Measurements from ENCODE around the gene RHCG. TPM values are rescaled to one million over a fixed set of nuclear protein-coding genes. Genes with fewer than 3 reads are reported as not detected.
A peak's percentile ranks its signal among the peaks of the same experiment; 100 is the strongest.

RHCG gene
- total RNA-seq, result not detected
- polyA plus RNA-seq (2013, experiment 1 of 2), result 0.11 TPM
- not detected for polyA plus RNA-seq (2013, experiment 2 of 2)
- long read RNA-seq, experiment 1, result 0 reads
- long read RNA-seq, experiment 2, partial matches to known transcripts, result 0 of 1 reads
- long read RNA-seq, experiment 2, other reads (novel, unspliced or antisense), result 0 of 1 reads
- long read RNA-seq, experiment 3, result 0 reads
- long read RNA-seq, experiment 4, result 0 reads

DNA sequence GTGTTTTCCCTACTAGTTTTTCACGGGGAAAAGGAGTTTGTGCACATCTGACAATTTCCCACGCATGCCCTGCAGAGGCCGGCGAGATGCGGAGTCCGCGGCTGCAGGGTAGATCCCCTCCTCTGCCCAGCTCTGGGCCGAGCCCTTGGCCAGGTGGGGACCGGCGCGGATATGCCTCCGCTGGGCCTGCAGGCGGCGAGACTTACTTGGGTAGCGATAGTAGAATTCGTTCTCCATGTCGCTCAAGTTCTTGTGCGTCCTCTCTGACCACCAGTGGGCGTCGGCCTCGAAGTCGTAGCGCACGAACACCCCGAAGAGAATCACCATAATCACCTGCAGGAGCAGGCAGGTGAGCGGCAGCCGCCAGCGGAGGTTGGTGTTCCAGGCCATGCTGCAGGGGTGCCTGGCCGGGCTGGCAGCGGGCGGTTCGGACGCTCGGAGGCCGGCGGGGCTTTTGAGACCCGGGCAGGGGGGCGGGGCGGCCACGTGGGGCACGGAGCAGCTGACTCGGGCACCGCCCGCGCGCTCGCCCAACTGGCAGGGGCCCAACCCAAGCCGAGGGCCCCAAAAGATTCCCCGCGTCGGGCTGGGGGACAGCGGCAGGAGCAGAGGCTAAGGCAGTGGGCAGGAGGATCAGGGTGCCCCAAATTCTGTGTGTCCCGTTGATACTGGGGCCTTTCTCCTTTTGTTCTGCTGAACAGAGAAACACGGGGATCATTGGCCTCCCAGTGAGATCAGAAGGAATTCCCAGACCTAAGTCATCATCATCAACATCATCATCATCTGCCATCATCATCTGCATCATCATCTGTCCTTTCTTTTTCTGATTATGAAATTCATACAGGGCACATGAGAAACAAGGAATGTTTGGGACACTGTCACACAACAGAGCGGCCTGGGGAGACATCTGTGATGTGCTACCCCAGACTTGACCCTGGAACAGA, at the start of gene RHCG:
Gene RHCG (minus strand): TSS at position 429 of the 944 bp plus-strand sequence. CDS start 39 bp downstream, at position 390.
- TF ChIP-seq CTCF (conservative IDR thresholded peaks at IDR 0.05), result peak; percentile 89
- Histone ChIP-seq H3K27me3 (ENCODE audit: control insufficient read depth, insufficient read depth, low read length, poor library complexity, severe bottlenecking) (peaks cover 55% of the 10 kb centered on the region), H3K27ac (ENCODE audit: low read depth, low read length) (no peak within 1 kb of the TSS), H3K9me3 (ENCODE audit: control insufficient read depth, low read length) (no peaks in the 10 kb centered on the region), H3K4me1 (ENCODE audit: control insufficient read depth, insufficient read depth, low read length) (no peaks in the 10 kb centered on the region), H3K36me3 (ENCODE audit: control insufficient read depth, insufficient read depth, low read length) (no peaks in the 10 kb centered on the region), H3K4me3 (ENCODE audit: low read length) (peak within 1 kb of the TSS; percentile 57), H3K9ac (ENCODE audit: extremely low read depth, low read length, poor library complexity, severe bottlenecking) (no peak within 1 kb of the TSS)
- Mint-ChIP-seq H3K36me3 (ENCODE audit: low read depth) (no peaks in the 10 kb centered on the region), H3K27ac (no peak within 1 kb of the TSS), H3K4me3 (peak within 1 kb of the TSS; percentile 44), H3K4me1 (no peaks in the 10 kb centered on the region), H3K27me3 (ENCODE audit: insufficient read depth) (peaks cover 57% of the 10 kb centered on the region), H3K9me3 (no peaks in the 10 kb centered on the region)
- 4 to 6% methylated on average over 28 to 55 of the region's 55 CpGs for WGBS, 2 experiments (ENCODE audit: insufficient coverage in 1 of 2, insufficient read length in 1 of 2)
- peak; percentile 95 for DNase-seq

GRCh38 chr15:89543389-89543788, 47.0 kb upstream of the RHCG start:
- 95 to 100% methylated on average over 1 to 4 of the region's 4 CpGs for WGBS, 2 experiments (ENCODE audit: insufficient coverage in 1 of 2, insufficient read length in 1 of 2)
- no peak for DNase-seq
- peaks cover 6% of the 10 kb centered on the region for H3K27me3 ChIP-seq (ENCODE audit: control insufficient read depth, insufficient read depth, low read length, poor library complexity, severe bottlenecking)

DNA sequence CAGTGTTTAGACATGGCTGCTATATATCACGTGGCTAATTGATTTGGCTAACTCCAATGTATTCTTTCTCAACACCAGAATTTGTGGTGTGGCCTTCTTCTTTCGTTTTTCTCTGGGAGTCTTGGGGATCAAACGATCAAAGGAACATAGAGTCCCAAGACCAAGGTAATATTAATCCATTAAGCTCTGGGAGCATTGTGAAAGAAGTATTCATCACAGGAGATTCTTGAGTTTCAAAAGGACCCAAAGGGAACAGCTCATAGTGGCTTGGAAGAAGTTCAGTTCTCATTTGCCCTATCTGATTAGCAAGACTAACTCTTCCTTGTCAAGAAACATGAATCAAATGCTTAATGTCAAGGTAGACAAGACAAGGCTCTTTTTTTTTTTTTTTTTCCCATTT, 46.0 kb upstream of the RHCG start:
- H3K9ac ChIP-seq (ENCODE audit: extremely low read depth, low read length, poor library complexity, severe bottlenecking), result no peak overlapping the region
- 82 to 93% methylated on average over 3 of the region's 3 CpGs for WGBS, 2 experiments (ENCODE audit: insufficient coverage in 1 of 2, insufficient read length in 1 of 2)
- peaks cover 6% of the 10 kb centered on the region for H3K27me3 ChIP-seq (ENCODE audit: control insufficient read depth, insufficient read depth, low read length, poor library complexity, severe bottlenecking)
- Mint-ChIP-seq H3K9me3 (peaks cover 11% of the 10 kb centered on the region), H3K4me1 (no peaks in the 10 kb centered on the region), H3K36me3 (ENCODE audit: low read depth) (no peaks in the 10 kb centered on the region), H3K27me3 (ENCODE audit: insufficient read depth) (peaks cover 22% of the 10 kb centered on the region), H3K27ac (no peak overlapping the region), H3K4me3 (no peak overlapping the region)
- H3K4me3 ChIP-seq (ENCODE audit: low read length), result no peak overlapping the region
- no peak overlapping the region for H3K27ac ChIP-seq (ENCODE audit: low read depth, low read length)
- no peak for TF ChIP-seq CTCF (conservative IDR thresholded peaks at IDR 0.05)
- no peak for DNase-seq
- no peaks in the 10 kb centered on the region for H3K36me3 ChIP-seq (ENCODE audit: control insufficient read depth, insufficient read depth, low read length)
- H3K4me1 ChIP-seq (ENCODE audit: control insufficient read depth, insufficient read depth, low read length), result no peaks in the 10 kb centered on the region
- H3K9me3 ChIP-seq (ENCODE audit: control insufficient read depth, low read length), result peaks cover 17% of the 10 kb centered on the region

More at GRCh38 chr15:89543389-89543788, 47.0 kb upstream of the RHCG start:
- peaks cover under 1% of the 10 kb centered on the region for H3K9me3 Mint-ChIP-seq
- no peaks in the 10 kb centered on the region for H3K36me3 ChIP-seq (ENCODE audit: control insufficient read depth, insufficient read depth, low read length)
- no peaks in the 10 kb centered on the region for H3K36me3 Mint-ChIP-seq (ENCODE audit: low read depth)
- H3K27me3 Mint-ChIP-seq (ENCODE audit: insufficient read depth), result peaks cover 19% of the 10 kb centered on the region
- no peak overlapping the region for H3K4me3 ChIP-seq (ENCODE audit: low read length)
- no peaks in the 10 kb centered on the region for H3K4me1 ChIP-seq (ENCODE audit: control insufficient read depth, insufficient read depth, low read length)
- no peak overlapping the region for H3K27ac ChIP-seq (ENCODE audit: low read depth, low read length)
- H3K27ac Mint-ChIP-seq, result no peak overlapping the region
- no peak overlapping the region for H3K4me3 Mint-ChIP-seq
- peaks cover 8% of the 10 kb centered on the region for H3K9me3 ChIP-seq (ENCODE audit: control insufficient read depth, low read length)
- H3K4me1 Mint-ChIP-seq, result no peaks in the 10 kb centered on the region
- no peak for TF ChIP-seq CTCF (conservative IDR thresholded peaks at IDR 0.05)
- no peak overlapping the region for H3K9ac ChIP-seq (ENCODE audit: extremely low read depth, low read length, poor library complexity, severe bottlenecking)

All from endodermal cell (in vitro differentiated cells).